GM10847 (cell line): ENCODE data around the gene MSI2.

Experiments
- POLR2A ChIP-seq: IDR thresholded peaks from 2 replicates; pipeline ENCODE4 v1.6.1; 2011; ENCODE audit not compliant: insufficient read length; ENCODE audit errors: extremely low read depth

The MSI2 gene

DNA sequence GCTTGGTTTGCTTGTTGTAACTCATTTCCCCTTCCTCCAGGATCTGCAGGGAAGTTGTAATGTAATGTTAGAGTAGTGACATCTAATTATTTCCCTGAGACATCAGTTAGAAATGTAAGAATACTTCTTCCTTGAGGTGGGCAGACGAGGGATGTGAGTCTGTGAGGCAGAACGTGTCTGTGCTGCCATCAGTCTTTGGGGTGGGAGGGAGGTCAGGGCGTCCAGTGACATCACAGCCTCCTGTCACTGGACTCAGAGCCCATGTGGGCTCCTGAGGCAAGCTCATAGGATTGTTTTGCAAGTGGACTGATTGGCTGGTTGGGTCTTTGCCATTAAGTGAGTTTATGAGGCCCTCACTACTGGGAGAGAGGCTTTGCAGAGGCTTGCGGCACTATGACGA, 300.0 kb downstream of the MSI2 start:
- no peak for TF ChIP-seq POLR2A

DNA sequence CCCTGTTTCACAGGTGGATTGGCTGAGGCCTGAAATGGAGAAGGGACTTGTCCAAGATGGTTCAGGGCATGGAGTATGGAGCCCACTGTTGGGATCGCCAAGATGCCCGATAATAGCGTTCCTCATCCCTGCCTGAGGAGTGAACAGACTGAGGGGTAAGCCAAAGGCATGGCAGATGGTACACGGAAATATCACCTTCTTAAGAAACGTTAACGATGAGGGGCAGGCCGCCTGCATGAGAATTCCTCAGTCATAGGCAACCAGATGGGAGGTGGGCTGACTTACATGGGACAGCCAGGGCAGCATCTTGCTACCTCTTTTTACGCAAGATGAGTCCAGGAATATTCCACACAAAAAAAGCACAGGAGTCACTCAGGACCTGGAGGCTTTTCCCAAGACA, 300.7 kb downstream of the MSI2 start:
- no peak for TF ChIP-seq POLR2A

DNA sequence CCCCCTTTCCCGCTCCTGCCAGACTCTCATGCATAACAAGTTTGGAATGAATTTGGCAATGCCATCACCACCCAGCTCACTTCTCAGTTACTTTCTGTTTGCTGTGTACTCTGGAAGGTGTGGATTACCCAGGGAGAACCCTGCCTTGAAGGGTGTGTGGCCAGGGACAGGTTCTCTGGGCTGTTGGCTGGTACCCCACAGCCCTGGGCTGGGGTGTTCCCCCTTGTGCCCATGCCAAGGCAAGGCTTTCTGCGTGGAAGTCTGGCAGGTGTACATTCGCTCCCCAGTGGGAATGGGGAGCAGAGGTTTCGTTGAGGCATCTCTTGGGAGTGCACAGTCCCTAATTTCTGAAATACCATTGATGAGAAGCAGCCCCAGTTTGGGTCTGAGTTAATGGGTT, 301.1 kb downstream of the MSI2 start:
- TF ChIP-seq POLR2A = no peak

DNA sequence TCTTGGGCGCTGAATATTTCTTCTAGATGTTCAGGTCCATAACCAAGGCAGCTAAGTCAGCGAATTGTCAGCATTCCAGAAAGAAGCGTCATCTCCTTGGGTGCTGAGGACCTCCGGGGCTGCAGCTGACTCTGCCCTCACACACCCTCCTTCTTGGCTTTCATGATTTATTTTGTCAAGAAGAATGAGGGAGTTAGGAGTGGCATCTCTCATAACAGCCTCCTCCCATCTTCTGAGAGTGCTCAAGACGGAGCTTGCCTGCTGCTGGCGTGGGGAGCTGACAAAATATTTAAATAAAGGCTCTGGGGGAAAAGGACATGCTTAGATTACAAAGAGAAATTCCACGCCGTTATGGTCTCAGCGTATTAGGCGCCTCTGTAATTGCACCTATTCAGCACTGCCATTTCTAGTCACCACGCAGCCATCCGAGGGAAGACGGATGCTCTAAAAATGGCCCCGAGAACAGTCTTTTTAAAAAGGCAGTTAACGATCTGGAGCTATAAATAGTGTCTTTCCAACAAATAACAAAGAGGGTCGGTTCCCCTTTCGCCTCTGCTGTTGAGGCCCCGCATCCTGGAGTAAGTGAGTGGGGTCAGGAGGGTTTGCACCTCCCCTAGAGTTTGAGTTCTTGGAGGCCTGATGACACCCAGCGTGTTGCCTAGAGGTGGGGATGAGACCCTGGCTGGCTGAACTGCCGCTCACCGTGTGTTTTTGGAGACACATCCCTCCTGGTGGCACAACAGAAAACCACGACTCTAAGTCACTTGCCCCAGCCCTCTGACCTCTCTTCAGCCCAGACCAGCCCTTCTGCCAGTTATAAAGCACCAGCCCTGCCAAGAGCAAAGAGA, 301.7 kb downstream of the MSI2 start:
- TF ChIP-seq POLR2A = no peak

DNA sequence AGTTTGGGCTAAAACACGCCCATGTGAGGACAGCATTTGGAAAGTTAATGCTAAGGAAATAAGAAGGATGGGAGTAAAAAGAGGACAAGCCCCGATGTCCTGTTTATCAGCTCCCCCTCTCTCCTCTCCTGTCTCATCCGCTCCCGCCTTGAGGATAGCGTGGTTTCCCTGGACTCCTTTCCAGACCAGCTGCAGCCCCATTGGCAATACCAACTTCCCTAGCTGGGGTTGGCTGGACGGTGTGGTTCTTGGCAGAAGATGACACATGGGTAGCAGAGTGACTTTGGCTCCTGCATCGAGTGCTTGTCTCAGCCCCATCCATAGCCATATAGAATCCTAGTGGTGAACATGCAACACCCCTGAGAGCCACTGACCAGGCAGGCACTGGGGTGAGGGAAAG, 302.9 kb downstream of the MSI2 start:
- TF ChIP-seq POLR2A = no peak

DNA sequence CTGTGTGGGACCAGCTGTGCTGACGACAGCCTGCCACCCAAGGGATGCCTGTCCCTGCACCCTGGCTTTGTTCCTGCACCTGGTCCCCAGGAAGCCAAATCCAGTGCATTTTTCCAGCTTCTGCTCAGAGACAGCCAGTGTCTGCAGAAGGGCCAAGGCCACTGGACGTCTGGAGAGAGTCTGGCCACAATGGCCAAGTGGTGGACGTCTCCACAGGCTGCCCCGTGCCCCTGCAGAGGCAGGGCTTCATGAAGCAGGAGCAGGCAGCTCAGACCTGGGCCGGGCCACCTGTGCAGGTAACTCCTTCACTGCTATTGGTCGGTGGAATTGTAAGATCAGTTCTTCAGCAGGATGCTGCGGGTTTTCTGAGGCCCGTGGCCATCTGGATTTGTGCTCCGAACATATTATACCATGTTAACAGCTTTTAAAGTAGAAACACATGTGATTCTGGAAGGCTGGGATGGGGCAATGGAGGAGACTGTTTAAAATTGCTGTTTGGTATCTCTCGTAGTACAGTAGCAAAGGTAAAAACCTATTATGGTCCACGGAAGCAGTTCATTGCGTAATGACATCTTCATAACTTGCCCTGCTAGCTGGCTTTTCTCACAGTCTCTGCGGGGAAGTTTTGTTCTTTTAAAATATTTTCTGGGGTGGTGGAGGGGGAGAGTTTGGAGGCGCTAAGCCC, 303.5 kb downstream of the MSI2 start:
- TF ChIP-seq POLR2A = no peak

DNA sequence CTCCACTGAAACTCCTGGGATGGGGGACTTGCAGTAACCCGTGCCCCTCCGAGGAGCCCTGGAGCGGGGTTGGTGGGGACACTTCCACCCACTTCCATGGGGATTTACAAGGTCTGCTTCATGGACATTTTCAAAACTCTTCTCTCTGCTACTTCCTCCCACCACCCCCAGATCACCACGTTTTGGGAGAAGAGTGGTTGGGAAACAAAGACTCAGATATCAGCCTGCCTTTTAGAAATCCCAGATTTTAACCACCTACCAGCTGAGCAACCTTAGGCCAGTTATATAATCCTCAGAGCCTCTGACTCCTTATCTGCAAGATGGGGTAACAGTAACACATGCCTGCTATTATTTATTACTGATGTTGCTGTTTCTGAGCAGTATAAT, 304.0 kb downstream of the MSI2 start:
- no peak for TF ChIP-seq POLR2A

DNA sequence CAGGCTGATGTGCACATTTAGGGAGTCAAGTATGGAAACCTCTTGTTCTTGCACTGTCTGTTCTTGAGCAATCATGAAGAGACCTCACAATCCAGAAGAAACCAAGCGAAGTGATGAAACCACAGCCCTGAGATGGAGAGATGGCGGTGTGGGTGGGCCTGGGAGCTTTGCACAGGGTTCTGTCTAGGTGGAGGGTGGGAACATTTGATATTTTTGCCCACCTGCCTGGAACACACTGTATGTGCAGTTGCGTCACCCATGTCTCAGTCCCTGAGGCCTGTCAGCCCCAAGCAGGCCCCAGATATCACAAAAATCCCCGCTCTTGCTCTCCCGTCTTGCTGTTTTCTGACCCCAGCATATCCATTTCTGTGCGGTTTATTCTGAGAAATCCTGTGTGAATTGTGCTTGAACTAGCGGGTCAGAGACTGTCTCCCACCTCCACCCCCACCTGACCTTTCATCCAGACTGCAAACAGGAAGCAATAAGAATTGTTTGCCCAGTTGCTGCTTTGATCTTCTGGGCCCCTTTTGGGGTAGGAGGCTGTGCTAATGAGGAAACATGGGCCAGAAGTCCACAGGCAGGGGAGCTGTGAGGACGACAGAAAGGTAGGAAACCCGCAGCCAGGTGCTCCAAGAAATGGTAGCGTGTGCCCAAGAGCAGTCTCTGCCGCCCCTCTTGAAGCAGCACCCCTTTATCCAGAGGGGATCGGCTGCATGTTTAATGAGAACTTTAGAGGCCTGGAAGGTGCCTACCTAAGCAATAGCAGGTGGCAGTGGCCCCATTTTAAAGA, 304.9 kb downstream of the MSI2 start:
- no peak for TF ChIP-seq POLR2A

DNA sequence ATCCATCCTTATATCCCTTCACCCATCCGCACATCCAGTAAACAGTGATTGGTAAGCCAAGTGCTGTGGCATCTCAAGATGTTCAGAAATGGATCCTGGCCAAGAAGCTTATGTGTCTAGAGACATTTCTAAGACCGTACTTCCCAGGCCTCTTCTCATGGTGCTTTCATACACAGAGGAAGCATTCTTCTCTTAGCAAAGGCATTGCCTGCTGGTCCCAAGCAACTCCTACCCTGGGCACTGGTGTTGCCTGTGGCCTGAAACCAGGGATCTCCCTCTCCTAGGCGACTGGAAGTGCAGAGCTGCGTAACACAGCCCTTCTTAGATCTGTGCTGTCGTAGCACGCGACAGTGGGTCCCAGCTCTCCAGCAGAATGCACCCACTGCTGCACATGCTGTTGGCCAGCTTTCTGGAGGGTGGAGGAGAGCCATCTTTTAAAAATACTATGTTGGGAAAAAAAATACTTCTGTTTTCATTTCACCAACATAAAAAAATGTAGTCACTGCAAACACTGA, 305.9 kb downstream of the MSI2 start:
- TF ChIP-seq POLR2A = no peak

DNA sequence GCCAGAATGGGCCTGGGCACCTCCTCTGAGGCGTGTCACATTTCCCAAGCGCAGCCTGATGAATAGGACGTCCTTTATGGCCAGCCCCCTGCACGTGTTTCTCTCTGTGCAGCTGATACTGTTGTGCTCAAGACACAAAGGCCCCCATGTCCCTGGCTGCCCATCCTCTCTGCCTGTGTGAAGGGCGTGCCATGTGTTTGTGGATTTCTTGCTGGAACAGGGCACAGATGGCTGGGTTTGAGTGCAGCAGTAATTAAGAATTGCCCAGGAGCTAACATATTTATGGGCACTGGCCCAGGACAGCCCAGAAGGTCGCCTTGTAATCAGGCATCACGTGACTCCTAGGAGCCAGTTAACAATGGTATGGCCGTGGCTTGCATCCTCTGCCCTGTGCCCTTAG, 307.6 kb downstream of the MSI2 start:
- TF ChIP-seq POLR2A = no peak

DNA sequence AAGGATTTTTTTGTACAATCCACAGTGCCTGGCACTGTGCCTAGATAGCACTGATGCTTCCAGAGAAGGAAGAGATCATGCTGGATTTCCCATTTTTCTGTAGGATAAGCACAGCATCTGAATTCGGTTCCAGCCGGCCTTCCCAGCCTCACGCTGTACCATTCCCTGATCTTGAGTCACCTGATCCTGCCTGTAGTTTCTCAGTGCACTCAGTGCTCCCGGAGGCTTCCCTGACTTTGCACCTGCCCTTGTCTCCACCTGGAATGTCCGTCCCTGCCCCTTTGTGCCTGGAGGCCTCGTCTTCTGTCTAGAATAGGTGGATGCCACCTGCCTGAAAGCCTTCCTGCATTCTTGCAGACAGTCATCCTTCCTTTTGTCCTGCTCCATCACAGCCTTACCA, 308.9 kb downstream of the MSI2 start:
- TF ChIP-seq POLR2A = no peak

DNA sequence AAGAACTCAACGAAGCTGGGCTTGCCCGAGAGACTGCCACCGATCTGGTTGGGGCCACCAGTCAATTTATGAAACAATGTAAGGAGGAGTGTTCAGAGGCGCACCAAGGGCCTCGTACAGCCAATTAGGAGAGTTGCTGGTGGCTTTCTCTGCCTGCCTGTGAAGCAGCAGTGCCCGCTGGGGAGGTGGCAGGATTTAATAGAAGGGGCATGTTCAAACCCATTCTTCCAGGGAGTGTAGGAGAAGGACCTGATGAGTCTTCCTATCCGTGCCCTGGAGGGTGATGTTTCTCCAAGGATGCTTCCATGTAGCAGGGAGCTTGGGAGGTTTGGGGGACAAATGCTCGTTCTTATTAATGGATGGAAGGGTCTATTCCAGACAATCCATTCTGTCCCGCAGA, 310.4 kb downstream of the MSI2 start:
- TF ChIP-seq POLR2A = no peak

DNA sequence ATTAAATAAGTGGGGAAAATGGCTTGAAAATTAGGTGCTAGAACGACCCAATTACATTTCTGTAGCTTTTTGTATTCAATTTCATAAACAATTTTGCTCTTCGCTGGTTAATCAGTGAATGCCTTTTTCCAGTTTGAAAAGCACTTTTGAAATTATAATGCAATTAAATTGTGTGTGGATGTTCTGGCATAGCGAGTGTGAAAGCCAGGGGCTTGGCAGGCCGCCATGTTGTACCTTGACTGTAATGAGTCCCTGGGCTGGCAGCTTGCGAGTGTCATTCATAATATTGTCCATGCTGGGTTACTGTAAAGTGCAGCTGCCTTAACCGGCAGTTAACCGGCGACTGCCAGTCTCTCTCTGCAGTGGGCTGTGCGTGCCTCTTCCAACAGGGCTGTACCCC, 310.9 kb downstream of the MSI2 start:
- no peak for TF ChIP-seq POLR2A

DNA sequence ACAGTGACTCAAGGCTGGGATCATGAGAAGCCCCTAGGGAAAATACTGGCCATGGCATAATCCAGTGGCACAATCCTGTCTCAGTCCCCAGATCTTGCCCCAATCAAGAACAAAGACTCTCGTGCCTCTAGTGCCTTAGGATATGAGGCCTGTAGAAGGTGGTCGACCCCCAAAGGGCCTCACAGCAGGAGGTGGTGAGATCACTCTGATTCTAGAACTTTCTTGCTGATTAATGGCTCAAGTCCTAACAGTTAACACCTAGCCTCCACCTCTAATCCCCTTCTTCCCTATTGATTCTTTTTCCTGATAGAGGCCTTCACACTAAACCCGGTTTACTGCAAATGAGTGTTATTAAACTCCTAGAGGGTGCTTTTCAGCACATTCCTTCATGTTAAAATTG, 312.0 kb downstream of the MSI2 start:
- TF ChIP-seq POLR2A = no peak

DNA sequence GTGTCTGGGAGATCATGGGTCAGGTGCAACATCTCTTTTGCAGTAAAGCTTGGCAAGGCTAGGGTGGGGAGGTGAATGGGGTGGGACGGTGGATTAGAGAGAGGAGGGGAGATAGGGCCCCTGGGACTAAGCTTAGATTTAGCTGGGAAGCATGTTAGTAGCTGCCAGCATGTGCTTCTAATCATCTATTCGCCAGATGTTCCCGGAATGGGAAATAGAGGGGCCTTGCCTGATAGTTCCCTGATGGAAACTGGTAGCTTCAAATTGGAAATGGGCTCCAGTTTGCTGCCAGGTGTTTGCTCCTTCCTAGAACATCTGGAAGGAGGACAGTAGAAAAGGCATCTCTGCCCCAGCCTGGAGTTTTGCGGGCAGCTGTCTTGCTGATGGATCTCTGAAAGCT, 312.7 kb downstream of the MSI2 start:
- TF ChIP-seq POLR2A = no peak

DNA sequence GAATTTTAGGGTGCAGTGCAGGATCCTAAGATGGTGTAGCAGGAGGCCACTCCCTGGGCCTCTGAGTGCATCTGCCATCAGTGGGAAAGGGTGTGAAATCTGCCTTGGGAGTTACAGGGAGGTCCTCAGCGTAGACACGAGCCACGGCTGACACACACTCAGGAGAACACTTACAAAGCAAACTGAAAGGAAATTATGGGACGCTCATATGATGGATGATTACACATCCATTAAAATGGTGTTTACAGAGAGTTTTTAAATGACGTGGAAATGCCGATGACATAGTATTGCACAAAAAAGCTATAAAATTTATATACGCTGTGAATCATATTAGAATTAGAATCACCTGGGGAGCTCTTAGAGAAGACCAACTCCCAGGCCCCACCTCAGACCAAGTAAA, 313.5 kb downstream of the MSI2 start:
- no peak for TF ChIP-seq POLR2A

DNA sequence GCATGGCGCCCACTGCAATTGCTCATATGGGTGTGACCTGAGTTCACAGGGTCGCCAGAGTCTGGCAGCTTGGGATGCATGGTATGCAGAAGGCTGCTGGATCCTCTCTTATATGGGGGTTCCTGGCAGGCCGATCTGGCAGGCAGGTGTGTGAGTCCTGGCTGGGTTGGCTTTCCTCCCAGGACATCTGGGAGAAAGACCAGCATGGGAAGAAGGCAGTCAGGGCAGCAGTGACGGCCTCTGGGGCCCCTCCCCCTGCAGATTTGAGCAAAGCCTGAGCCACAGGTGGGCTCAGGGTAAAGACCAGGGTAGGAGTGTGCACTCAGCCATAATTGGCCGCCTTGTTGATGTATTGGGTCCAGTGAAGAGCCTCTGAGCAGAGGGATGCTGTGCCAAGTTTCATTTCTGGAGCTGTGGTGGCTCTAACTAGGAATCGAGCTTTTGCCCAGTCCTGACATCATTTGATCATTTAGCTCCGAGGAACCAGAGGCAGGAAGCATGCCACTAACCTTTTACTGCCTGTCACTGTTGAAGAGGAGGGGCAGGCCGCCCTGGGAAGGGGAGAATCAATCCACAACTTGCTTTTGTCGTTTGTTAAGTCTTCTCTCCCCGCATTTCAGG, 314.5 kb downstream of the MSI2 start:
- no peak for TF ChIP-seq POLR2A
